GM21390 (cell line): ENCODE results near the gene NIPSNAP3A.
A peak's percentile ranks its signal among the peaks of the same experiment; 100 is the strongest.
"Not testable (repeated sequence)": the region's sequence is repeated elsewhere in the genome, so short reads cannot be mapped to it uniquely, and the experiment has no call there.

ENCODE experiments used
- ATAC-seq: cut with Tn5 transposase; IDR thresholded peaks from one replicate; pipeline ENCODE4 v1.9.1; 2021; ENCODE audit not compliant: unreplicated experiment

NIPSNAP3A gene

DNA sequence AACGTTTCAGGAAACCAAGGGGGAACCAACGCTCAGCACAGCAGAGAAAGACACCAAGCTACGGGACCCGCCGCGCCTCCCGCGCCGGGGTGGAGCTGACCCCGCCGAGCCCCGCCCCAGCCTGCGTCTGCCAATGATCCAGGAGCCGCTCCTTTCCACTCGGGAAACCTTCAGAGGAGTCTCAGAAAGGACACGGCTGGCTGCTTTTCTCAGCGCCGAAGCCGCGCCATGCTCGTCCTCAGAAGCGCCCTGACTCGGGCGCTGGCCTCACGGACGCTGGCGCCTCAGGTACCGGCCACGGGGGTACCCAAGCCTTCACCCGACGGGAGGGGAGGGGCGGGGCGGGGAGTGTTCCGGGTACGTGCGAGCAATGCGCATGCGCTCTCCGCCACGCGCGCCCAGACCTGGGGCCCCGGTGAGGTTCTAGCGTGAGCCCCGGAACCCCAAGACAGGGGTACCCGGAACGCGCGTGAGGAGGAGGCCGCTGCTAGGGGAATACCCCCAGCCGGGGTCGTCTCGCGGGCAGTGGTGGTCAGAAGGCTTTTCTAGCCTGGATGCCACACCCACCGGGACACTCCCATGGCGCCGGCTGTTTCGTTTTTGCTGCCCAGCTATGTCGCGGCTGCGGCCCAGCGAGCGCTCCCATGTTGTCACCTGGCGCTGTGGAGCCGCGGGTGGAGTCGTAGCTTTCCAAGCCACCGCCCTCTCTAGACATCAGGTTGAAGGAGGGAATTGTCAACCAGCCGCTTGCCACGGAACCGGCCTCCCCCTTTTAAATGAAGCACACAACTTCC, at the start of gene NIPSNAP3A:
TSS of gene NIPSNAP3A (plus strand) at position 119 of the 794 bp plus-strand sequence. CDS start at position 229, 110 bp downstream.
- ATAC-seq, result peak; percentile 85

DNA sequence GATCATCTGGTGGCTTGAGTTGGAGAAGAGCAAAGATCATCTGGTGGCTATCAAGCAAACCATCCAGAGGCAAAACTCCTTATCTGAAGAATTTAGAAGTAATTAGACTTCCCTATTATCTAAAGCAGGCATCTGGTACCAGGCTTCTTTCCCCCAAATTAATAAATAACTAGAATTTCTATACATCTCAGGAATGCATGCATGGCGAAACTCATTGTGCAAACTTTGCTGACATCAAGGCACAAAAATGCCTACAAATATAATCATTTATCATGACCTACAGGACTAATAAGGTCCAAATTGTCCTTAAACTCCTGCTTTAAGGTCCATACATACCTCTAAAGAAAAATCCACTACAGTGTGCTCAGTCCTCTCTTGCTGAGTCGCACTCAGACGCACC, 47.2 kb upstream of the NIPSNAP3A start:
- no peak for ATAC-seq

DNA sequence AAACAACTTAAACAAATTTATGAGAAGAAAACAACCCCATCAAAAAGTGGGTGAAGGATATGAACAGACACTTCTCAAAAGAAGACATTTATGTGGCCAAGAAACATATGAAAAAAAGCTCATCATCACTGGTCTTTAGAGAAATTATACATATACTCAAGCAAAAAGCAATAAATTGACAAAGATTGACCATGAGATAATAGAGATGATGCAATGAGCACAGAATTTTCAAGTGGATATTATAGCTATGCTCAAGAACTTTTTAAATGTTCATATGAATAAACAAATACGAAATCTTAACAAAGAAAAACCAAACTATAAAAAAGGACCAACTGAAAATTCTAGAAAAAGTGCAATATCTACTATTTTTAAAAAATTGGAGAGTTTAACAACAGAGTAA, 38.7 kb upstream of the NIPSNAP3A start:
- not testable (repeated sequence) for ATAC-seq

- ATAC-seq, result no peak
These were observed 35.9 kb upstream of the NIPSNAP3A start for GRCh38 chr9:104711604-104712003.

GRCh38 chr9:104725014-104725413, 22.5 kb upstream of the NIPSNAP3A start:
- ATAC-seq, result no peak

DNA sequence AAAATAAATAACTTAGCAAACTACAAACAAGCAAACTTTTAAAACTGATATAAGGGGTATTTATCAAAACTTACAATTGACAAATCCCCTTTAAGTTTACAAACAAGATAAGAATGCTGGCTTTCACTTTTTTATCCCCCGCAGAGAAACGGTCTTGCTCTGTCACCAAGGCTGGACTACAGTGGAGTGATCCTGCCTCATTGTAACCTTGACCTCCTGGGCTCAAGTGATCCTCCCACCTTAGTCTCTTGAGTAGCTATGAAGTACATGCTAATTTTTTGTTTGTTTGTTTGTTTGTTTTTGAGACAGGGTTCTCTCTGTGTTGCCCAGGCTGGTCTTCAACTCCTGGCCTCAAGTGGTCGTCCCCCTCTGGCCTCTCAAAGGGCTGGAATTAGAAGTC, 9.0 kb upstream of the NIPSNAP3A start:
- ATAC-seq, result no peak

DNA sequence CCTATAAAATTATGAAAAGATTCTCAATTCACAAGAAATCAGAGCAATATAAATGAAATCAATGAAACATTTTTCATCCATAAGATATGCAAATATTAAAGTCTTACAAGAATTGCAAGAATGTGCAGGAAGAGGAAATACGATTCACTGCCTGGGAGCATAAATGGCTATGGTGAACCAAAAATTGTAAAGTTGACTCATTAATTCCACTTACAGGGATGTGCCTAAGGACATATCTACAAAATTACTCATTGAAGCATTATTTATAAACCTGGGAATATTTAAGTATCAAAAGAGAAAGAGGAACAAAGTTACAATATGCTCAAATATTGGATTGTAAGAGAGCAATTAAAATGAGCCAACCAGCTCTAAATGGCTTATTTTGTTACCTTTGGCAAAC, 6.9 kb upstream of the NIPSNAP3A start:
- ATAC-seq, result no peak

- ATAC-seq, result peak; percentile 36
These were observed 4.0 kb upstream of the NIPSNAP3A start for GRCh38 chr9:104743376-104743985.

DNA sequence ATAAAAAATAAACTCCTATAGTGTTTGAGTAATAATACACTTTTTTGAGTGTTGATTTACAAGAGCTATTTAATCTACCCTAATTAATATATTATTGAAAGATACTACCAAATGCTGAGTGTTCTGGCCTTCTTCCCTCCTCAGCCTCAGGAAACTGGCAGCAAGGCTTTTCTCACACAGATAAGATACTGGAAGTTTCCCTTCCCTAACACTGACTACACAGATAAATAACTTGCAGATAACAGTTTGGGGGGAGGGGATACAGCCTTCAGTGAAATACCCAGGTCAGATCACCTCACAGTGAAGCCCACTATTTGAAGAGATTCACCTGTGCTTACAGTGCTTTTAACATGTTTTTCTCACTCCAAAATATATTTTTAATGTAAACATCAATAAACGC, 1.6 kb upstream of the NIPSNAP3A start:
- ATAC-seq, result no peak

DNA sequence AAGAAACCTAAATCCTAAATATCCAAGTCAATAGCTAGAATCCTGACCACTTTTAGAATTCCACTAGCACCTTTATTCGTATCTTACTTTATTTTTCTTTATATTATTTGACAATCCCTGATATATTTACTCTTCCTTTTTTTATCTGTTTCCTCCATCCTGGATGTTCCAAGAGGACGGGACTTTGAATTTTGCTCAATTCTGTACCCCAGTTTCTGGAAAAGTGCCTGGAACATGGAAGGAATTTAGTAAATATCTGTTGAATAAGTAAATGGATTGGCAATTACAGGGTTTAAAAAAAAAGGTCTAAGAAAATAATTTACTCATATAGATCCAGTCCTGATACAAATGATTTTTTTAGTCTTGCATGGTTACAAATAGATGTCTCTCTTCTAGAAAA, 1.2 kb upstream of the NIPSNAP3A start:
- ATAC-seq, result no peak

GRCh38 chr9:104746798-104747197, 685 bp upstream of the NIPSNAP3A start:
- ATAC-seq, result no peak

GRCh38 chr9:104747245-104747564, 278 bp upstream of the NIPSNAP3A start:
- ATAC-seq, result no peak

GRCh38 chr9:104748359-104749031, 1.0 kb downstream of the NIPSNAP3A start:
- ATAC-seq, result peak; percentile 2

- ATAC-seq, result peak; percentile 24
These were observed 2.8 kb downstream of the NIPSNAP3A start for GRCh38 chr9:104750185-104750767.

DNA sequence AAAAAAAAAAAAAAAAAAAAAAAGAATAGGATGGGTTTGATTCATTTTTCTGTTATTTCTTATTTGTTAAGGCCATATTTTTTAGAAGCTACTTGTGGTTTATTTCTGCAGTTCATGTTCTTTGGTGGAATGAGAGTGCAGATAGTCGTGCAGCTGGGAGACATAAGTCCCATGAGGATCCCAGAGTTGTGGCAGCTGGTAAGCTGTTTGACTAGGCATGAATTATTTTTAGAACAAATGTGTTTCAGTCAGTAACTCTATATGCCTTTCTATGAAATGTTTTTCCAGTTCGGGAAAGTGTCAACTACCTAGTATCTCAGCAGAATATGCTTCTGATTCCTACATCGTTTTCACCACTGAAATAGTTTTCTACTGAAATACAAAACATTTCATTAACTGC, 11.5 kb downstream of the NIPSNAP3A start:
- no peak for ATAC-seq

DNA sequence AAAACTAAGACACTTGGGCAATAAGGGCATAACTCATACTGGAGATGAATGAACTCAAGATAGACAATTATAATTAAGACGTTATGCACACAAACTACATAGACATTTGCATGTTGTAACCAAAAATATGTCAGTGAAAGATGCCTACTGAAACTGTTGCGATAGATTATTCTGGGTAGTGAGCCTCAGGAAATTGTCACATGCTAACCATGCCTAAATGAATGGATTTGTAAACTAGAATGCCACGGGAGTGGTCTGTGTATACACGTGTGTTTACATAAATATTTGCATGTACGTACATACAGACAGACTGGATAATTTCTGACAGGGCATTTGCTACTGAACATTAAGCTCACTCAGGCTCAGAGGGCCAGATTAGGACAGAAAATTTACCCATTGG, 17.7 kb downstream of the NIPSNAP3A start:
- ATAC-seq, result peak; percentile 42

DNA sequence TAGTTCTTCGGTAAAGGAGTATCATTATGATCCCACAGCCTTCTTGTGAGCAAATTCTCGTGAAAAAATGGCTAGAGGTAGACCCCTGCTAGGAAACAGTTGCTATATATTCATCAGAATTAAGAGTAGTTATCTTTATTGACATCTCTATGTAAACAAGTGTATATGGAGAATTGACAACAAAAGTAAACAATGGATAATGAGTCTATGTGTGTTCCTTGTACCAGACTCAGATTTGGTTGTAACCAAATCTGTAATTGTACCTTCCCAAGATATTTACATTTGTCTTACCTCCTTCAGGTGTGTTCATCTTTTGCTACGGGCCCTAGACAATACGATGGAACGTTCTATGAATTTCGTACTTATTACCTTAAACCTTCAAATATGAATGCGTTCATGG, 18.5 kb downstream of the NIPSNAP3A start:
- ATAC-seq, result no peak

- ATAC-seq, result no peak
These were observed 20.0 kb downstream of the NIPSNAP3A start for GRCh38 chr9:104767507-104767906.

GRCh38 chr9:104769029-104769428, 21.5 kb downstream of the NIPSNAP3A start:
- not testable (repeated sequence) for ATAC-seq

DNA sequence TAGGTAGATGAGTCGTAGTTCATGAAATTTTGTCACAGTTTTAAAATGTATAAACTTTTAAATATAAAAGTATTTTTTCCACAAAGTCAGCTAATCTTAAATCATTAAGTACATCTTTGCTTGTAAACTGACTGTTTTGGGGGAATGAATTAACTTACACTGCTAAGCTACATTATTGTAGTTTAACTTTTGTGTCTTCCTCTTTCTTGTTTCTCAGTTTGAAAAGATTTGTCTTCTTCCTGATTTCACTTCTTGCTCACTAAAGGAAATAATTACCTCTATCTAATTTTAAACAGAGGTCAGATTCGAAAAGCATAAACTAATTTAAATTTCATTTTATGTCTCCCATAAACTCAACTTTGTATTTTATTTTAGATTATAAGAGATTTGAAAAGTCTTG, 22.2 kb downstream of the NIPSNAP3A start:
- peak; percentile 44 for ATAC-seq

- ATAC-seq, result peak; percentile 28
These were observed 25.4 kb downstream of the NIPSNAP3A start for GRCh38 chr9:104772714-104773510.
